AG20443 (cell line): ENCODE data around the gene PPARG.

Experiments
- DNase-seq: peaks from one replicate; pipeline ENCODE4 v3.0.0; 2012; ENCODE audit warnings: low spot score, mixed read lengths

PPARG gene

GRCh38 chr3:12345141-12345561, 56.3 kb downstream of the PPARG start:
- DNase-seq, result peak; percentile 11

GRCh38 chr3:12345584-12346494, 57.0 kb downstream of the PPARG start:
- DNase-seq, result no peak

DNA sequence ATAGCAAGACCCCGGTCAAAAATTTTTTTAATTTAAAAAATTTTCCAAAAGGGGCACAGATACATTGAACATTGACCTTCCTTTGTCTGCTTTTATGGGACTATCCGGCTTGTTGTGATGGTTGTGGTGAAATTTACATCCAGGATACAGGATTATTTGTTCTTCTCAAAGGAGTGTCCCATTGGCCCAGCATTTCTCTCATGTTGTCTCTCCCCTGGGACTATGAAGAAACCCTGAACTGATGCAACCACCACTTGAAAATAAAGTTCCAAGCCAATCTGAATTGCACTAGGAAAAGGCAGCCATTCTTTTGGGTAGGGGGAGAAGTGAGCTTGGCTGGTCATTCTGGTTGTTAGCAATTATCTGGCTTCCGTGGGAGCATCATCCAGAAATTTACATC, 58.4 kb downstream of the PPARG start:
- no peak for DNase-seq

DNA sequence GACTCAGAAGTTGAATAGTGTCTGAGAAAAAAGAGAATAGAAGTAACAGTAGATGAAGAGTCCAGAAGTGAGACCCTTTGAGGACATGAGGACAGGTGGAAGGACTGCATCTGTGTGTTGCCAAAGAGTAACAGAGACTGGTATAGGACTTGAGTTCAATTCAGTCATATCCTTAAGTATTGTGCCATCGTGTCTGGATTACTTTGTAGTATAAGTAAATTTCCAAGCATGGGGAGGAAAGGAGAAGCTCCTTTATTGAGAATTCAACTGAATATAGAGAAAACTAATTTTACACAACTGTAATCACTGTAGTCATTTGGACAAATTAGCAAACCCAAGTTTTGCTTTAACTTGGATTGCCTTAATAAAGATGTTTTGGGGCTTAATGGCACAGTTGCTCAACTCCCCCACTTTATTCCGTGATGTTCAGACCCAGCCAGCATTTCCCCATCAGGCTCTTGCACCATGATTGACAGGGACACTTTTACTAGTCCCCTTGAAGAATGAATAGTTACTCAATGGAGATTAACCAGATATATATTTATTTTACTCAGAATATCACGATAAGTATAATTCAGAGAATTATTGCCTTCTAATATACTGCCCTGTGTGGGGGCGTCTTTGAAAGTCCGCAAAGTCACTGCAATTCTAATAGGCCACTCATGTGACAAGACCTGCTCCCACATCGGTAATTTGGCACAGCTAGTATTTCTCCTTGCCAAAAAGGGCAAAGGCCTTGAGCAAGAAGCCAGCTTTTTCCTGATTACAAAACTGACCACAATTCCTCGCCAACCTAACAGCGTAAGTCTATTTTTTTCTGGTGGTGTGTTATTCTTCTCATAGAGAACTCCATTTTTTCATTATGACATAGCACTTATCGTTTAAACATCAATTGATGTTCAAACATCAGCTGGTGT, 61.3 kb downstream of the PPARG start:
- DNase-seq, result no peak

GRCh38 chr3:12351145-12351544, 62.3 kb downstream of the PPARG start:
- DNase-seq, result no peak

DNA sequence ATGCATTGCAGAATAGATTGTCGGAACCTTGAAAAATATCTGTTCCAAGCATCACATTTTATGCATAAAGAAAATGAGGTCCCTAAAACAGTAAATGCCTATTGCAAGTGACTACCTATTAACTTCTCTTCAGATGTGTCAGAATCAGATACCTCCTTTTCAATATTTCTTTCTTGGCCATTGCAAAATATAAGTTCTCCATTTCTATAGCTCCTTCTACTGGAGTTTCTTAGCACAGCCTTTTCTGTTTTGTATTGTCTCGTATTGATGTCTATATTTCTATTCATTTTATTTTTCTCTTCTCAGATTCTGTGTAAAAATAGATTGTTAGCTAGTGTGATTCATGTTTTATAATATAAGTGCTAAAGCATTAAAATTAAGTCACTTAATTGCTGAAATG, 63.4 kb downstream of the PPARG start:
- no peak for DNase-seq

DNA sequence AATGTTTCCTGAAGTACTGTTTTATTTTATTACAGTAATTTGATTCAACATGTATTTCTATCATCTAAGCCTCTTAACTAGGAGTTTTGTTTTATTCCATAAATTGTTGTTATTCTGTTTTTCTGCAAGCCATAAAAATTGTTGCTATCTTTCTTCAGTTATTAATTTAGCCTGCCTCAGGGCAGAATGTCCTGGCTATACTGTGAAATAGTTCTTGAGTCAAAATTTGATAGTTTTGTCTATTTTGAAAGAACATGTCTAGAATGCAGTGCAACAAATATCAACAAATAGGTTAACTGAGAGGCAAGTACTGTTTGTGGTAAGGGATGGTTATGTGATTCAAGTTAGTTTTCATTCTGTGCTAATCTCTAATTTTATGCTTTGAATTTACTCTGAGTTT, 63.9 kb downstream of the PPARG start:
- DNase-seq, result no peak

- DNase-seq, result no peak
Measured at GRCh38 chr3:12353796-12354525, 65.1 kb downstream of the PPARG start.

- DNase-seq, result no peak
Measured at GRCh38 chr3:12356175-12356574, 67.3 kb downstream of the PPARG start.

GRCh38 chr3:12356996-12357395, 68.1 kb downstream of the PPARG start:
- DNase-seq, result no peak

DNA sequence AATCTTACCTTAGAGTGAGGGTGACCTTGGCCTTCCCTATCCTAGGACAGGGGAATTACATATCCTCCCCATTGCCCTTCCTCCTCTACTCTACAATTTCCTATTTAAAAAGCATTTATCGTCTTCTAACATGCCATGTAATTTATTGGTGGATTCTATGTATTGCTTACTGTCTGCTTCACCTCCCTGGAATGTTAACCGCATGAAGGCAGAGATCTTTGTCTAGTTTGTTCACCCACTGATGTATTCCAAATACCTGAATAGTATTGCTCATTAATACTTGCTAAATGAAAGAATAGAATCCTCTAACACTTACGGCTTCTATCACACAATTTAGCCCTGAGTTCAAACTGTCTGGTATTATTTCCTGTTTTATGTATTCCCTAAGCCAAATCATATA, 68.6 kb downstream of the PPARG start:
- no peak for DNase-seq

DNA sequence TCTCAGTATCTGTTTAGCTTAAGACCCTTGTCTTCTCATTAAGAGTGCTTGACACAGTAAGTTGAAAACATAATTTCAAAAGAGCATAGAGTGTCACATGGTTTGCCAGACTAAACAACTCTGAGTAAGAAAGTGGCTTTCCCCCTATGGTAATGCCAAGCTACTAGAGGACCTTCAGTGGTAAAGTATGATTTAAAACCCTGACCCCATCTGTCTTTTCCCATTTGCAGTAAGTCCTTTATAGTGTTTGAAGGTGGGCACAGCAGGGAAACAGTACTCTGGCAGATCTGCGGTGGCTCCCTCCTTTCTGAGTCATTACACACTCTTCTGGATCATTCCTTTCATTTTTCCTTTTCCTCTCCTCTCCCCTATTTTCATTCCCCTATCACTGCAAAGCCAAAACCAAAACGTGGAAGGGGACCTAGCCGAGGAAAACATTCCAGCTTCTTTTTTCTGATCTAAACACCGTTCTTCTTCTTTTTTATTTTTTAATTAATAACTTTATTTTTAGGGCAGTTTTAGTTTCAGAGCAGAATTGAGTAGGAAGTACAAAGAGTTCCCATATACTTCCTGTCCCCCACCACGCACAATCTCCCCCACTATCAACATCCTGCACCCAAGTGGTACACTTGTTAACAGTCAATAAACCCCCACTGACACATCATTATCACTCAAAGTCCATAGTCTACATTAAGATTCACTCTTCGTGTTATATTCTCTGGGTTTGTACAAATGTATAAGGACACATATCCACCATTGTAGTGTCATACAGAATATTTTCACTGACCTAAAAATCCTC, 74.7 kb downstream of the PPARG start:
- no peak for DNase-seq

DNA sequence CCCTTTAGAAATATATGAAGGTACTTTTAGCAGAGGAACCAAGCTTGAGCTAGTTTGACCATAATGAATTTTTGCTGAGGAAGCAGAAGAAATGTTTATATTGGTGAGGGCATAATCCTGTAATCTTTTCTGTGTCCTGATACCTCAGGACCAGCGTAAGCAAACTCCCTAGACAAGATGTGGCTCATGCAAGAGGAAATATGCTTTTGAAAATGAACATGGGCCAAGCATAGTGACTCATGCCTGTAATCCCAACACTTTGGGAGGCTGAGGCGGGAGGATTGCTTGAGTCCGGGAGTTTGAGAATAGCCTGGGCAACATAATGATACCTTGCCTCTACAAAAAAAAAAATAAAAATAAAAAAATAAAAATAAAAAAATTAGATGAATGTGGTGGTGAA, 78.5 kb downstream of the PPARG start:
- no peak for DNase-seq

DNA sequence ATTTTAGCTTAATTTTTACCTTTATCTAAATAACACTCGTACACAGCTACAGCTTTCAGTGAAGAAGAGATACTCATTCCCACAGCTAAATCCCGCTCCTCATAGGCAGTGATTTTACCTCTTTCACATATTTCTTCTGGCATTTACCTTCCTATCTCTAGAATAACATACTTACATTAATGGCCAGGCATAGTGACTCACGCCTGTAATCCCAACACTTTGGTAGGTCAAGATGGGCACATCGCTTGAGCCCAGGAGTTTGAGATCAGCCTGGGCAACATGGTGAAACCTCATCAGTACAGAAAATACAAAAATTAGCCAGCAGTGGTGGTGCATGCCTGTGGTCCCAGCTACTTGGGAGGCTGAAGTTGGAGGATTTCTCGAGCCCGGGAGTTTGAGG, 80.2 kb downstream of the PPARG start:
- no peak for DNase-seq

GRCh38 chr3:12369598-12369997, 80.7 kb downstream of the PPARG start:
- DNase-seq, result no peak

GRCh38 chr3:12370758-12371157, 81.9 kb downstream of the PPARG start:
- DNase-seq, result peak; percentile 12

DNA sequence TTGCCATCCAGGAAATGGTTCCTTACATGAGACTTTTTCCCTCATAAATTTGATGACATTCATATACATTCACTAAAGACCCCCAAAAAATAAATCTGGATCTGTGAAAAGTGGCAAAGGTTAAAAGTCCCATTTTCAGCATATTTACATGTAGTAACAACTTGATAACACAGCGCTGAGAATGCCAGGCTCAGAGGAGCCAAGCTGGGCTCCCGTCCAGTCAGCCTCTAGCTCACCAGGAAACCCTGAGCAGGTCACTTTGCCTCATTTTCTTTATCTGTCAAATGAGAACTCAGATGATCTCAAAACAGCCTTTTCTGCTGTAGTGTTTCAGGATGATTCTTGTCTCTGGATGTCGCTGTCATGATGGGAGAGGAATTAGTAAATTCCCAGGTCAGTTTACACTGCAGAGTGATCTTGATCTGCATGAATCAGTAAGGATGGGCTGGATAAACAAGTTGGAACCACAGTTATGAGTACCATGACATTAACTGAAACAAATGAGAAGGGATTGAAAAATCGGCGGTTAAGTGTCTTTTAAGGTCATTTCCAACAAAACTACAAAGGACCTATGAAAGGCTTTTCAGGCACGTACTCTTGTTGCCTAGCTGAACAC, 82.8 kb downstream of the PPARG start:
- no peak for DNase-seq

GRCh38 chr3:12372741-12373280, 83.9 kb downstream of the PPARG start:
- no peak for DNase-seq

DNA sequence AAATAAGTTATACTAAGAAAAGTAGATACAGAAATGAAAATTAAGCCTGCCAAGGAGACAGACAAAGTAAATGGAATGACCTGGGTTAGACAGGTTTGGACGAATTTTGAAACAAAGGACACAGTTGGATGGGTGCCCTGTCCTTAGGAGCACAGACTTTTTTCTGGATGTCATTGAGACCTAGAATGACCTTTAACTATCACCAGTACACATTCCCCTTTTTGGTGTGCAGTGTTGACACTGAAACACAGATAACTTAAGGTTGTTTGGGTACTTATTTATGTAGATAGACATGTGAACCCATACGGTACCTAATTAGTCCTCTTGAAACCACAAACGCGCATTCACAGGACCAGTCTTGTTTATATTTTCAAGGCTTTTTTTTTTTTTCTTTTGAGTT, 86.7 kb downstream of the PPARG start:
- DNase-seq, result no peak

DNA sequence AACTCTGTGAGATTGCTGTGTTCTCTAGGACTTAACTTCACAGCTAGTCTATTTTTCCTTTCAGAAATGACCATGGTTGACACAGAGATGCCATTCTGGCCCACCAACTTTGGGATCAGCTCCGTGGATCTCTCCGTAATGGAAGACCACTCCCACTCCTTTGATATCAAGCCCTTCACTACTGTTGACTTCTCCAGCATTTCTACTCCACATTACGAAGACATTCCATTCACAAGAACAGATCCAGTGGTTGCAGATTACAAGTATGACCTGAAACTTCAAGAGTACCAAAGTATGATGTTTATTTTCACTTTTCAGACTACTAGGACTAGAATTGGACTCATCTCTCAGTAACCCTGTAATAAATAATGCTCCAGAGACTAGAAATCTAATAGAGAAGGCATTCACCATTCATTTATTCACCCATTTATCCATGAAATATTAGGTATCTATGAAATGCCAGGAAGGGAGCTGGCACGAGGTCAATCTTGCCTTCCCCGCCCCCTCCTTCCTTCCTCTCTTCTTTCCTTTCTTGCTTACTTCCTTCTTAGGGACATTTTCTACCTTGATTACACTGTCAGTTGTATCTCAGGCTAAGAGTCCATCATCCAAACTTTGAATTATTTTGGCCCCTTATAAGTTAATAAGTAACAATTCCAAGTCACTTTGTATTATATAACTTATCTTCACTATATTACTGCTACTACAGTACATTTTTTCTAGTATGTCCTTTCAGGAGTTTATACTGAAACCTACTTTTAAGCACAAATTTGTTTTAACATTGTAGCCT, 91.0 kb downstream of the PPARG start:
- no peak for DNase-seq
